Type B pancreatic cell (in vitro differentiated cells): Measurements from ENCODE around the gene EGFR. TPM values are rescaled to one million over a fixed set of nuclear protein-coding genes. Genes with fewer than 3 reads are reported as not detected.

Experiments
- DNase-seq: peaks from one replicate; pipeline ENCODE4 v3.0.0; 2021; ENCODE audit warnings: mixed read lengths; ENCODE audit not compliant: unreplicated experiment; ENCODE audit errors: extremely low spot score
- H3K27ac Mint-ChIP-seq: 2 replicates; pipeline ENCODE4 v1.8.0; 2021; ENCODE audit warnings: mild to moderate bottlenecking, mixed read lengths
- H3K27me3 Mint-ChIP-seq: 2 replicates; pipeline ENCODE4 v1.8.0; 2021; ENCODE audit warnings: mixed read lengths
- H3K36me3 Mint-ChIP-seq: 2 replicates; pipeline ENCODE4 v1.8.0; 2021; ENCODE audit warnings: mixed read lengths
- H3K4me1 Mint-ChIP-seq: one replicate; pipeline ENCODE4 v1.8.0; 2021; ENCODE audit warnings: mixed read lengths; ENCODE audit not compliant: unreplicated experiment
- H3K4me3 Mint-ChIP-seq: 2 replicates; pipeline ENCODE4 v1.8.0; 2021; ENCODE audit warnings: mild to moderate bottlenecking, mixed read lengths
- H3K9me3 Mint-ChIP-seq: 2 replicates; pipeline ENCODE4 v1.8.0; 2021; ENCODE audit warnings: mixed read lengths
- CTCF ChIP-seq: fragments of 200-600 bp; sonication (generic); conservative IDR thresholded peaks from 2 replicates; pipeline ENCODE4 v1.5.0; 2021; ENCODE audit warnings: antibody characterized with exemption, mild to moderate bottlenecking
- total RNA-seq: library from RNA; stranded (reverse); gene quantifications from 2 replicates; pipeline ENCODE4 v1.2.1, GENCODE V29; 2021; ENCODE audit warnings: low replicate concordance

Gene EGFR
- total RNA-seq, 1 donor from 2014 or later, result 44.6 TPM

GRCh38 chr7:55205124-55205955 lies 186.5 kb downstream of the EGFR start:
- Mint-ChIP-seq H3K27me3 (no peaks in the 10 kb centered on the region), H3K9me3 (no peaks in the 10 kb centered on the region), H3K4me1 (peaks cover 4% of the 10 kb centered on the region), H3K4me3 (no peak overlapping the region), H3K36me3 (peaks cover 5% of the 10 kb centered on the region), H3K27ac (no peak overlapping the region)
- TF ChIP-seq CTCF, result no peak
- DNase-seq, result no peak

- no peaks in the 10 kb centered on the region for H3K9me3 Mint-ChIP-seq
- DNase-seq, result no peak
- H3K4me3 Mint-ChIP-seq, result no peak overlapping the region
- no peak for TF ChIP-seq CTCF
- H3K27me3 Mint-ChIP-seq, result no peaks in the 10 kb centered on the region
- peaks cover 4% of the 10 kb centered on the region for H3K4me1 Mint-ChIP-seq
- no peaks in the 10 kb centered on the region for H3K36me3 Mint-ChIP-seq
- no peak overlapping the region for H3K27ac Mint-ChIP-seq
These were observed 187.6 kb downstream of the EGFR start for GRCh38 chr7:55206235-55207029.

- Mint-ChIP-seq H3K9me3 (no peaks in the 10 kb centered on the region), H3K4me1 (peaks cover 10% of the 10 kb centered on the region), H3K27ac (no peak overlapping the region), H3K27me3 (no peaks in the 10 kb centered on the region), H3K36me3 (no peaks in the 10 kb centered on the region), H3K4me3 (no peak overlapping the region)
- no peak for TF ChIP-seq CTCF
- no peak for DNase-seq
These were observed 188.8 kb downstream of the EGFR start for GRCh38 chr7:55207436-55208125.

GRCh38 chr7:55209366-55209765 lies 190.5 kb downstream of the EGFR start:
- Mint-ChIP-seq H3K4me3 (no peak overlapping the region), H3K27ac (peak overlapping the region; percentile 0), H3K27me3 (no peaks in the 10 kb centered on the region), H3K4me1 (peaks cover 10% of the 10 kb centered on the region), H3K9me3 (no peaks in the 10 kb centered on the region), H3K36me3 (no peaks in the 10 kb centered on the region)
- no peak for TF ChIP-seq CTCF
- no peak for DNase-seq

DNA sequence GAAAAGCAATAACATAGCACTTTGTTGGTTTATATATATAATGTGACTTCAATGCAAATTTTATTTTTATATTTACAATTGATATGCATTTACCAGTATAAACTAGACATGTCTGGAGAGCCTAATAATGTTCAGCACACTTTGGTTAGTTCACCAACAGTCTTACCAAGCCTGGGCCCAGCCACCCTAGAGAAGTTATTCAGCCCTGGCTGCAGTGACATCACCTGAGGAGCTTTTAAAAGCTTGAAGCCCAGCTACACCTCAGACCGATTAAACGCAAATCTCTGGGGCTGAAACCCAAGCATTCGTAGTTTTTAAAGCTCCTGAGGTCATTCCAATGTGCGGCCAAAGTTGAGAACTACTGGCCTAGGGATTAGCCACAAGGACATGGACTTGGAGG lies 191.4 kb downstream of the EGFR start:
- H3K27me3 Mint-ChIP-seq, result no peaks in the 10 kb centered on the region
- H3K36me3 Mint-ChIP-seq, result no peaks in the 10 kb centered on the region
- H3K9me3 Mint-ChIP-seq, result no peaks in the 10 kb centered on the region
- no peak overlapping the region for H3K4me3 Mint-ChIP-seq
- no peak for TF ChIP-seq CTCF
- DNase-seq, result no peak
- peaks cover 10% of the 10 kb centered on the region for H3K4me1 Mint-ChIP-seq
- H3K27ac Mint-ChIP-seq, result no peak overlapping the region
